SK-N-SH treated with all-trans-retinoic acid at 6 μM for 48 hours (cell line): ENCODE results near the gene LY6G5C.

Source experiments
- ARNTL ChIP-seq: fragments of 450-650 bp; formaldehyde crosslinking; IDR thresholded peaks from 2 replicates; pipeline ENCODE4 v1.5.0; 2020; ENCODE audit warnings: low read depth, mild to moderate bottlenecking, moderate library complexity, borderline replicate concordance
- BACH2 ChIP-seq: fragments of 250-450 bp; sonication (Bioruptor Pico); IDR thresholded peaks from 2 replicates; pipeline ENCODE4 v1.9.0; 2021; ENCODE audit warnings: mild to moderate bottlenecking, borderline replicate concordance
- ESRRG ChIP-seq: fragments of 250-450 bp; sonication (Bioruptor Pico); IDR thresholded peaks from 2 replicates; pipeline ENCODE4 v1.6.1; 2021; ENCODE audit warnings: mild to moderate bottlenecking
- GLIS3 ChIP-seq: fragments of 250-450 bp; sonication (Bioruptor Pico); IDR thresholded peaks from 2 replicates; pipeline ENCODE4 v1.5.0; 2020; ENCODE audit warnings: mild to moderate bottlenecking, moderate library complexity
- PPARA ChIP-seq: fragments of 250-450 bp; sonication (Bioruptor Pico); IDR thresholded peaks from 2 replicates; pipeline ENCODE4 v1.5.0; 2020; ENCODE audit warnings: mild to moderate bottlenecking, borderline replicate concordance
- RARB ChIP-seq: fragments of 250-450 bp; sonication (Bioruptor Pico); IDR thresholded peaks from 2 replicates; pipeline ENCODE4 v1.8.0; 2021; ENCODE audit warnings: mild to moderate bottlenecking, moderate library complexity
- TCF4 ChIP-seq: fragments of 250-450 bp; sonication (Bioruptor Pico); IDR thresholded peaks from 2 replicates; pipeline ENCODE4 v1.8.0; 2021; ENCODE audit warnings: mild to moderate bottlenecking, moderate library complexity, borderline replicate concordance
- TOX ChIP-seq: fragments of 250-450 bp; sonication (Bioruptor Pico); IDR thresholded peaks from 2 replicates; pipeline ENCODE4 v1.8.0; 2021; ENCODE audit warnings: mild to moderate bottlenecking, moderate library complexity, borderline replicate concordance
- ZFP3 ChIP-seq: fragments of 250-450 bp; sonication (Bioruptor Pico); IDR thresholded peaks from 2 replicates; pipeline ENCODE4 v1.5.0; 2020; ENCODE audit warnings: mild to moderate bottlenecking, moderate library complexity
- ZNF565 ChIP-seq: fragments of 450-650 bp; formaldehyde crosslinking; conservative IDR thresholded peaks from 2 replicates; pipeline ENCODE4 v1.5.0; 2020; ENCODE audit warnings: low read depth, mild to moderate bottlenecking, moderate library complexity
- ZNF70 ChIP-seq: fragments of 450-650 bp; formaldehyde crosslinking; IDR thresholded peaks from 2 replicates; pipeline ENCODE4 v1.5.0; 2020; ENCODE audit warnings: mild to moderate bottlenecking, moderate library complexity
- ZNF8 ChIP-seq: fragments of 450-650 bp; formaldehyde crosslinking; IDR thresholded peaks from 2 replicates; pipeline ENCODE4 v1.5.0; 2020; ENCODE audit warnings: mild to moderate bottlenecking, moderate library complexity
- TF ChIP-seq, protein P1 (sequence below): fragments of 250-450 bp; sonication (Bioruptor Pico); IDR thresholded peaks from 2 replicates; pipeline ENCODE4 v1.8.0; 2020; ENCODE audit warnings: mild to moderate bottlenecking, moderate library complexity, borderline replicate concordance
- TF ChIP-seq, protein P2 (sequence below): fragments of 250-450 bp; sonication (Bioruptor Pico); IDR thresholded peaks from 2 replicates; pipeline ENCODE4 v1.8.0; 2021; ENCODE audit warnings: low read depth, mild to moderate bottlenecking, moderate library complexity, borderline replicate concordance

DNA sequence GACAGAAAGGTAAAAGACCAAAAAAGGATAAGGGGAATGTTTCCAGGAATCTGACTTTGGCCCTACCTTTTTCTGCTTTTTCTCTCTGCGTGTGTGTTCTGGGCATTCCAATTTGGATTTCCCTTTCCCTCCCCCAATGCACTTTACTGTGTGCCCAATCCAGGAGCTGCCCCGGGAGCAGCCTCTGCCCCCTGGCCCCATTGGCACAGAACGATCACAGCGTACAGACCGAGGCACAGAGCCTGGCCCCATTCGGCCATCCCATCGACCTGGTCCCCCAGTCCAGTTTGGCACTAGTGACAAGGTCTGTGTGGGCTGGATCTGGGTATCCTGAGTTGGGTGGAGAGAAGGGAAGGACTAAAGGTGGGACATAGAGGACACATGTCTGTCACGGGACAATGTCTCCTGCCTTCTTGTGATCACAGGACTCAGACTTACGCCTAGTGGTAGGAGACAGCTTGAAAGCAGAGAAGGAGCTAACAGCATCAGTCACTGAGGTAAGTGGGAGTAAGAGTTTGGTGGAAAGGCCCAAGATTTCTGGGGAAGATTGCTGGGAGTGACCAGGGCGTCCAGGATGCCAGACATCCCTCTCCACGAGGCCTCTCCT is 45.8 kb downstream of the LY6G5C start:
- no peak for TF ChIP-seq ZFP3 (CRISPR knock-in tag)
- no peak for TF ChIP-seq TCF4 (CRISPR knock-in tag)
- TF ChIP-seq TOX, result no peak
- no peak for TF ChIP-seq GLIS3 (CRISPR knock-in tag)
- no peak for TF ChIP-seq ZNF8 (CRISPR knock-in tag)
- TF ChIP-seq, protein P1, sequence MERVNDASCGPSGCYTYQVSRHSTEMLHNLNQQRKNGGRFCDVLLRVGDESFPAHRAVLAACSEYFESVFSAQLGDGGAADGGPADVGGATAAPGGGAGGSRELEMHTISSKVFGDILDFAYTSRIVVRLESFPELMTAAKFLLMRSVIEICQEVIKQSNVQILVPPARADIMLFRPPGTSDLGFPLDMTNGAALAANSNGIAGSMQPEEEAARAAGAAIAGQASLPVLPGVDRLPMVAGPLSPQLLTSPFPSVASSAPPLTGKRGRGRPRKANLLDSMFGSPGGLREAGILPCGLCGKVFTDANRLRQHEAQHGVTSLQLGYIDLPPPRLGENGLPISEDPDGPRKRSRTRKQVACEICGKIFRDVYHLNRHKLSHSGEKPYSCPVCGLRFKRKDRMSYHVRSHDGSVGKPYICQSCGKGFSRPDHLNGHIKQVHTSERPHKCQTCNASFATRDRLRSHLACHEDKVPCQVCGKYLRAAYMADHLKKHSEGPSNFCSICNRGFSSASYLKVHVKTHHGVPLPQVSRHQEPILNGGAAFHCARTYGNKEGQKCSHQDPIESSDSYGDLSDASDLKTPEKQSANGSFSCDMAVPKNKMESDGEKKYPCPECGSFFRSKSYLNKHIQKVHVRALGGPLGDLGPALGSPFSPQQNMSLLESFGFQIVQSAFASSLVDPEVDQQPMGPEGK (CRISPR knock-in tag), result no peak
- no peak for TF ChIP-seq ARNTL
- TF ChIP-seq ZNF70 (CRISPR knock-in tag), result no peak
- TF ChIP-seq ESRRG (CRISPR knock-in tag), result no peak
- TF ChIP-seq BACH2, result no peak
- no peak for TF ChIP-seq ZNF565 (CRISPR knock-in tag)
- TF ChIP-seq RARB (CRISPR knock-in tag), result no peak
- no peak for TF ChIP-seq PPARA
- TF ChIP-seq, protein P2, sequence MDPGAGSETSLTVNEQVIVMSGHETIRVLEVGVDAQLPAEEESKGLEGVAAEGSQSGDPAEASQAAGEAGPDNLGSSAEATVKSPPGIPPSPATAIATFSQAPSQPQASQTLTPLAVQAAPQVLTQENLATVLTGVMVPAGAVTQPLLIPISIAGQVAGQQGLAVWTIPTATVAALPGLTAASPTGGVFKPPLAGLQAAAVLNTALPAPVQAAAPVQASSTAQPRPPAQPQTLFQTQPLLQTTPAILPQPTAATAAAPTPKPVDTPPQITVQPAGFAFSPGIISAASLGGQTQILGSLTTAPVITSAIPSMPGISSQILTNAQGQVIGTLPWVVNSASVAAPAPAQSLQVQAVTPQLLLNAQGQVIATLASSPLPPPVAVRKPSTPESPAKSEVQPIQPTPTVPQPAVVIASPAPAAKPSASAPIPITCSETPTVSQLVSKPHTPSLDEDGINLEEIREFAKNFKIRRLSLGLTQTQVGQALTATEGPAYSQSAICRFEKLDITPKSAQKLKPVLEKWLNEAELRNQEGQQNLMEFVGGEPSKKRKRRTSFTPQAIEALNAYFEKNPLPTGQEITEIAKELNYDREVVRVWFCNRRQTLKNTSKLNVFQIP (CRISPR knock-in tag), result no peak
